Immature natural killer cell (primary cell): Measurements from ENCODE around the gene KIR3DL1. TPM values are rescaled to one million over a fixed set of nuclear protein-coding genes. Genes with fewer than 3 reads are reported as not detected.

Source experiments
- DNase-seq, 3 donors: peaks; one replicate each; pipeline ENCODE4 v3.0.0; 2022; ENCODE audit warnings: mixed read lengths in 1 of 3
- H3K27ac Mint-ChIP-seq, 6 donors: one replicate each; pipeline ENCODE4 v1.8.0; 2020; ENCODE audit warnings: mixed read lengths in 6 of 6, mild to moderate bottlenecking in 5 of 6, inconsistent platforms in 4 of 6, moderate library complexity in 3 of 6
- H3K27me3 Mint-ChIP-seq, 3 donors: one replicate each; pipeline ENCODE4 v1.8.0; 2020 to 2021; ENCODE audit warnings: low read depth in 3 of 3, mild to moderate bottlenecking in 3 of 3, mixed read lengths in 3 of 3, moderate library complexity in 3 of 3, inconsistent platforms in 1 of 3
- H3K36me3 Mint-ChIP-seq, 3 donors: one replicate each; pipeline ENCODE4 v1.8.0; 2020; ENCODE audit warnings: mixed read lengths in 3 of 3, inconsistent platforms in 2 of 3, mild to moderate bottlenecking in 2 of 3
- H3K4me1 Mint-ChIP-seq, 2 donors: one replicate each; pipeline ENCODE4 v1.8.0; 2020; ENCODE audit warnings: inconsistent platforms in 2 of 2, mild to moderate bottlenecking in 2 of 2, mixed read lengths in 2 of 2, moderate library complexity in 1 of 2
- H3K4me3 Mint-ChIP-seq, 5 donors: one replicate each; pipeline ENCODE4 v1.8.0; 2020; ENCODE audit warnings: mild to moderate bottlenecking in 5 of 5, mixed read lengths in 5 of 5, inconsistent platforms in 3 of 5, moderate library complexity in 3 of 5
- H3K9me3 Mint-ChIP-seq, 6 donors: one replicate each; pipeline ENCODE4 v1.8.0; 2020; ENCODE audit warnings: mild to moderate bottlenecking in 6 of 6, mixed read lengths in 6 of 6, inconsistent platforms in 4 of 6, moderate library complexity in 3 of 6
- polyA plus RNA-seq, 3 donors: library from polyadenylated mRNA; unstranded; fragments of 300-500 nt; fragmentation: Illumina TruSeq; gene quantifications; one replicate each; pipeline ENCODE4 v1.2.3, GENCODE V29; 2021

Gene KIR3DL1
- polyA plus RNA-seq, 3 donors from 2014 or later = 140 to 162 (median 144) TPM

DNA sequence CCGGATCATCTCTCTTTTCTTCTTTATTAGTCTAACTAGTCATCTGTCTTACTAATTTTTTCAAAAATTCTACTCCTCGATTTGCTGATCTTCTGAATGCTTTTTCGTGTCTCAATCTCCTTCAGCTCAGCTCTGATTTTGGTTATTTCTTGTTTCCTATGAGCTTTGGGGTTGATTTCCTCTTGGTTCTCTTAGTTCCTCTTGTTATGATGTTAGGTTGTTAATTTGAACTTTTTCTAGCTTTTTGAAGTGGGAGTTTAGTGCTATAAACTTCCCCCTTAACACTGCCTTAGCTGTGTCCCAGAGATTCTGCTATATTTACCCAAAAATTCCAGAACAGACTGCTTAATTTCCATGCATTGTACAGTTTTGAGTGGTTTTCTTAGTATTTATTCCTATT lies 61.2 kb downstream of the KIR3DL1 start:
- no peaks in the 10 kb centered on the region for H3K36me3 Mint-ChIP-seq
- DNase-seq = no peak
- no peak overlapping the region for H3K4me3 Mint-ChIP-seq
- H3K27me3 Mint-ChIP-seq = peaks cover 7 to 17% (median 9%) of the 10 kb centered on the region in 3 donors
- H3K9me3 Mint-ChIP-seq = no peaks in the 10 kb centered on the region
- H3K4me1 Mint-ChIP-seq = peaks cover 15% of the 10 kb centered on the region in 2 donors
- peak overlapping the region in 1 of 6 donors; percentile 20 for H3K27ac Mint-ChIP-seq

Other genes with a start within 250 kb of the KIR3DL1 start
- gene LILRA2, start 242.7 kb upstream of the KIR3DL1 start, polyA plus RNA-seq = 1 to 10 TPM in 2 of 3 donors, under 1 TPM in 1; 0.58 to 9.7 (median 7.9) TPM
- 1 to 10 TPM in 2 of 3 donors, under 1 TPM in 1; 0.47 to 3.4 (median 1.1) TPM for gene LILRA1, start 222.8 kb upstream of the KIR3DL1 start, polyA plus RNA-seq
- gene LILRB1, start 186.0 kb upstream of the KIR3DL1 start, polyA plus RNA-seq = 10 to 100 TPM in 1 of 3 donors, 1 to 10 TPM in 2; 4.7 to 12.8 (median 9.1) TPM
- 1 to 10 TPM in 1 of 3 donors, under 1 TPM in 2; 0.27 to 7.4 (median 0.69) TPM for gene LILRB4, start 153.5 kb upstream of the KIR3DL1 start, polyA plus RNA-seq
- gene KIR3DL3, start 92.0 kb upstream of the KIR3DL1 start, polyA plus RNA-seq = not detected
- 10 to 100 TPM; 38.6 to 81.1 (median 72.4) TPM for gene KIR2DL3, start 78.0 kb upstream of the KIR3DL1 start, polyA plus RNA-seq
- 10 to 100 TPM; 56.9 to 93.2 (median 74.6) TPM for gene KIR2DL1, start 46.7 kb upstream of the KIR3DL1 start, polyA plus RNA-seq
- gene KIR2DL4, start 12.9 kb upstream of the KIR3DL1 start, polyA plus RNA-seq = 10 to 100 TPM; 26.5 to 67.2 (median 61.6) TPM
- 100 to 1,000 TPM in 1 of 3 donors, 10 to 100 TPM in 2; 55.3 to 149 (median 79.7) TPM for gene KIR2DS4, start 16.2 kb downstream of the KIR3DL1 start, polyA plus RNA-seq
- 10 to 100 TPM; 36.1 to 61.1 (median 44.1) TPM for gene KIR3DL2, start 34.0 kb downstream of the KIR3DL1 start, polyA plus RNA-seq
- under 1 TPM in 1 of 3 donors, not detected in 2; 0.46 TPM for gene FCAR, start 57.8 kb downstream of the KIR3DL1 start, polyA plus RNA-seq
- 100 to 1,000 TPM in 1 of 3 donors, 10 to 100 TPM in 2; 34.1 to 146 (median 61.1) TPM for gene NCR1, start 89.7 kb downstream of the KIR3DL1 start, polyA plus RNA-seq
- gene NLRP7, start 131.1 kb downstream of the KIR3DL1 start, polyA plus RNA-seq = 1 to 10 TPM in 1 of 3 donors, under 1 TPM in 1, not detected in 1; 0.27 to 2.0 TPM
- gene NLRP2, start 149.9 kb downstream of the KIR3DL1 start, polyA plus RNA-seq = 10 to 100 TPM in 1 of 3 donors, 1 to 10 TPM in 2; 1.9 to 18.7 (median 4.4) TPM
- gene GP6, start 221.8 kb downstream of the KIR3DL1 start, polyA plus RNA-seq = under 1 TPM in 2 of 3 donors, not detected in 1; 0.64 to 0.78 TPM
- 10 to 100 TPM in 1 of 3 donors, 1 to 10 TPM in 2; 4.2 to 17.0 (median 4.5) TPM for gene RDH13, start 246.7 kb downstream of the KIR3DL1 start, polyA plus RNA-seq